Loucy (cell line): Measurements from ENCODE around the gene LRBA.

Experiments used
- EZH2phosphoT487 ChIP-seq: fragments of 200-600 bp; IDR thresholded peaks from 2 replicates; pipeline ENCODE4 v1.6.1; 2018; ENCODE audit warnings: antibody characterized with exemption, mild to moderate bottlenecking, moderate library complexity, borderline replicate concordance
- TF ChIP-seq, protein P1 (sequence below): fragments of 200-600 bp; sonication (generic); conservative IDR thresholded peaks from 2 replicates; pipeline ENCODE4 v1.5.1; 2014; ENCODE audit warnings: mild to moderate bottlenecking, antibody characterized with exemption, low read length

GRCh38 chr4:150577796-150578195 is 437.3 kb downstream of the LRBA start:
- TF ChIP-seq EZH2phosphoT487, result no peak
- TF ChIP-seq, protein P1, sequence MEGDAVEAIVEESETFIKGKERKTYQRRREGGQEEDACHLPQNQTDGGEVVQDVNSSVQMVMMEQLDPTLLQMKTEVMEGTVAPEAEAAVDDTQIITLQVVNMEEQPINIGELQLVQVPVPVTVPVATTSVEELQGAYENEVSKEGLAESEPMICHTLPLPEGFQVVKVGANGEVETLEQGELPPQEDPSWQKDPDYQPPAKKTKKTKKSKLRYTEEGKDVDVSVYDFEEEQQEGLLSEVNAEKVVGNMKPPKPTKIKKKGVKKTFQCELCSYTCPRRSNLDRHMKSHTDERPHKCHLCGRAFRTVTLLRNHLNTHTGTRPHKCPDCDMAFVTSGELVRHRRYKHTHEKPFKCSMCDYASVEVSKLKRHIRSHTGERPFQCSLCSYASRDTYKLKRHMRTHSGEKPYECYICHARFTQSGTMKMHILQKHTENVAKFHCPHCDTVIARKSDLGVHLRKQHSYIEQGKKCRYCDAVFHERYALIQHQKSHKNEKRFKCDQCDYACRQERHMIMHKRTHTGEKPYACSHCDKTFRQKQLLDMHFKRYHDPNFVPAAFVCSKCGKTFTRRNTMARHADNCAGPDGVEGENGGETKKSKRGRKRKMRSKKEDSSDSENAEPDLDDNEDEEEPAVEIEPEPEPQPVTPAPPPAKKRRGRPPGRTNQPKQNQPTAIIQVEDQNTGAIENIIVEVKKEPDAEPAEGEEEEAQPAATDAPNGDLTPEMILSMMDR, result no peak
